ENCODE measurements around the gene HBG1.
"Not testable (repeated sequence)": the region's sequence is repeated elsewhere in the genome, so short reads cannot be mapped to it uniquely, and the experiment has no call there.

The HBG1 gene

DNA sequence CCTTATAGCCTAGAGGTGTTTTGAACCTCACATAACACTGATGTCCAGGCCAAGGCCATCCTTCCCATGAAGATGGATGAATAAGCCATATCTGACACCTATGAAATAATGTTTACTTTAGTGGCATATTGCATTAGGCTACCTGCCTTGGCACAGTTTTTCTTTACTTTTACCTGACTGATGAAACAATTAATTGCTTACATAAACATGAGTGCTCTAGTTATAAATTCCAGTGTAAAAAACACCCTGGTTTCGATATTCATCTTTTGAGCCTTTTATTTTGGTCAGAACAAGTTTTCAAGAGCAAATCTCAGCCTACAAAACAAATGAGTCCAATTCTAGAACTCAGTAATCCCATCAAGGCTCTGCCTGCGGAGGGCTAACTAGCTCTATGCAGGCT is 27.0 kb upstream of the HBG1 start:
- DNase-seq = no peak

- DNase-seq = no peak
These were observed 25.9 kb upstream of the HBG1 start for GRCh38 chr11:5275369-5276110.

DNA sequence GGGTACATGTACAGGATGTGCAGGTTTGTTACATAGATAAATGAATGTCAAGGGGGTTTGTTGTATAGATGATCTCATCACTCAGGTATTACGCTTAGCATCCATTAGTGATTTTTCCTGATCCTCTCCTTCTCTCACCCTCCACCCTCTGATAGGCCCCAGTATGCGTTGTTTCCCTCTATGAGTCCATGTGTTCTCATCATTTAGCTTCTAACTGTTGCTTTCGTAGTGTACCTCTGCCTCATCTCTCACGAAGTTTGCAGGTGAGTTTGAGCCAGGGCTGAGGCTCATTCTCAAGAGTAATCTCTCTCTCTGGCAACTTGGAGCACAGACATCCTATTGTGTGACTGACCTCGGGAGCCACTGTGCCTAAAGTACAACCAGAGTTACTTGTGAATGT is 24.7 kb upstream of the HBG1 start:
- DNase-seq = no peak

- DNase-seq = no peak
These were observed 22.8 kb upstream of the HBG1 start for GRCh38 chr11:5272395-5273017.

DNA sequence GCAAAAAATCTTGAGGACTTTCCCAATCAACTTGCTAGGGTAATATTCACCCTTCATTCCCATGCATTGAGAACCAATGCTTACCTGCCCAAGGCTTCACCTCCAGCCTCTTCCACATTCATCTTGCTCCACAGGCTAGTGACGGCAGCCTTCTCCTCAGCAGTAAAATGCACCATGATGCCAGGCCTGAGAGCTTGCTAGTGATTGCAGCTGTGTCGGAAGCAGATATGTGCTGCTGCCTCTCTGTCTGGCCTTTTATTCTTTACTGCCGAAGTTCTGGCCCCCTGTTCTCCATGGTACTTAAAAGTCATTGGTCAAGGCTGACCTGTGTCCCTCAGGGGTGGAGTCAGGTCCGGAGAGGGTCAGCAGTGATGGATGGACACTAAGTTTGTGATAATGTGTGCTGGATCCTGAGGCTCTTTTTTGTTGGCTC is 20.1 kb upstream of the HBG1 start, which contains the start of gene HBE1:
TSS of gene HBE1 (minus strand) at position 231 of the 433 bp plus-strand sequence. CDS start at position 176, 55 bp downstream.
- DNase-seq = no peak

DNA sequence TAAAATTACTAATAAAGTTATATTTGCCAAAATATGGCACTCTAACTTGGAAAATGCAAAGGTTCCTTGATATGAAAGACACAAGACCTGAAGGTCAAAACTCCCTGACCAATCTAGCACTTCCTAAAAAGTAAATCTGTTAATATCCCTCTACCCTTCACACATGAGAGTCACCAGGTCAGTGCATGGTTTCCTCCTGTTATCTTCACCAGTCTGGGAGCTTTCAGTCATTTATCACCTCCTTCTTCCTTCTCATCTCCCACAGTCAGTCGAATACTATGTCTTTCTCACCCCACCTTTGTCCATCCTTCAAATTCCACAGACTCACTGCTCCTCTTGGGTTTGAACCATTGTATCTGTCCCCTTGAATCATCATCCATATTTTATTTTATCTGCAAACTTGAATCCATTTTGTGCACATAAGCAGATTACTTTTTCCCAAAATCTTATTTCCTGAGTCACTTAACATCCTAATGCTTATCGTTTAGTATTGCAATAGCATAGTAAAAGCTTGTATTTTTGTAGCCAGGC is 17.4 kb upstream of the HBG1 start:
- DNase-seq = no peak

- no peak for DNase-seq
These were observed 17.0 kb upstream of the HBG1 start for GRCh38 chr11:5266609-5267008.

DNA sequence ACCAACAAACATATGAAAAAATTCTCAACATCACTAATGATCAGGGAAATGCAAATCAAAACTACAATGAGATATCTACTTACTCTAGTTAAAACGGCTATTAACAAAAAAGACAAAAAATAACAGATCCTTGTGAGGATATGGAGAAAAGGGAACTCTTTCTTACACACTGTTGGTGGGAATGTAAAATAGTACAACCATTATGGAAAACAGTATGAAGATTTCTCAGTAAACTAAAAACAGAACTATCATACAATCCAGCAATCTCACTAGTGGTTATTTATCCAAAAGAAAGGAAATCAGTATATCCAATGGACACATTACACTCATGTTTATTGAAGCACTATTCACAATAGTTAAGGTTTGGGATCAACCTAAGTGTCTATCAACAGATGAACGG is 16.2 kb upstream of the HBG1 start:
- DNase-seq = no peak

- DNase-seq = no peak
These were observed 9.0 kb upstream of the HBG1 start for GRCh38 chr11:5258543-5259262.

DNA sequence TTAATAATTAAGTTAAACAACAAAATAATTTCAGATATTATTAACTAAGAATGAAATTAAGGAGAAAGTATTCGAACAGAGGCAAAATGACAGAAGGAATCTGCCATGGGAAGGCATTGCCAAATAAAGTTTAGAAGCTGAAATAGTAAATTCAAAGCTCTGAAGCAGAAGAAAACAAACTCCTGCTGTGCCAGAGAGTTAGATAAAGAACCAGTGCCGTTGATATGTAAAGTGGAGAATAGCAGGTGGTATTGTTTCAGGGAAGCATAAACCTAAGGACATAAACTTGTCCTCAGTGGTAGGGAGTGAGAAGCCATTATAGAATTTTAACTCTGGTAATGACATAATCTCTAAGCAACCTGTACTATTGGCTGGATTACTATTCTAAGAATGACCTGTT is 7.6 kb upstream of the HBG1 start:
- no peak for DNase-seq

DNA sequence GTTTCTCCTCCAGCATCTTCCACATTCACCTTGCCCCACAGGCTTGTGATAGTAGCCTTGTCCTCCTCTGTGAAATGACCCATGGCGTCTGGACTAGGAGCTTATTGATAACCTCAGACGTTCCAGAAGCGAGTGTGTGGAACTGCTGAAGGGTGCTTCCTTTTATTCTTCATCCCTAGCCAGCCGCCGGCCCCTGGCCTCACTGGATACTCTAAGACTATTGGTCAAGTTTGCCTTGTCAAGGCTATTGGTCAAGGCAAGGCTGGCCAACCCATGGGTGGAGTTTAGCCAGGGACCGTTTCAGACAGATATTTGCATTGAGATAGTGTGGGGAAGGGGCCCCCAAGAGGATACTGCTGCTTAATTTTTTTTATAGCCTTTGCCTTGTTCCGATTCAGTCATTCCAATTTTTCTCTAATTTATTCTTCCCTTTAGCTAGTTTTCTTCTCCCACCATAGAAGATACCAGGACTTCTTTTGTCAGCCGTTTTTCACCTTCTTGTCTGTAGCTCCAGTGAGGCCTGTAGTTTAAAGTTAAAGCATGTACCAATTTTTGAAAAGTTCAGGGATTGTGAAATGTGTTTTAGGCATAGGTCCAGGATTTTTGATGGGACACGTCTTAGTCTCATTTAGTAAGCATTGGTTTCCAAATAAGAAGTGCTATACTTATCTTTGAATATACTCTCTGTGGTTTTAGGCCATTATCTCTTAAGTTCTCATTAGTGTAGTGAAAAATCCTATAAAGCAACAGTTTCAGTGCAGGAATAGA is 5.2 kb upstream of the HBG1 start, which contains the start of gene HBG2:
TSS of gene HBG2 (minus strand) at position 136 of the 768 bp plus-strand sequence. CDS start at position 83, 53 bp downstream.
- DNase-seq = not testable (repeated sequence)

GRCh38 chr11:5254023-5254422 is 4.4 kb upstream of the HBG1 start:
- not testable (repeated sequence) for DNase-seq

DNA sequence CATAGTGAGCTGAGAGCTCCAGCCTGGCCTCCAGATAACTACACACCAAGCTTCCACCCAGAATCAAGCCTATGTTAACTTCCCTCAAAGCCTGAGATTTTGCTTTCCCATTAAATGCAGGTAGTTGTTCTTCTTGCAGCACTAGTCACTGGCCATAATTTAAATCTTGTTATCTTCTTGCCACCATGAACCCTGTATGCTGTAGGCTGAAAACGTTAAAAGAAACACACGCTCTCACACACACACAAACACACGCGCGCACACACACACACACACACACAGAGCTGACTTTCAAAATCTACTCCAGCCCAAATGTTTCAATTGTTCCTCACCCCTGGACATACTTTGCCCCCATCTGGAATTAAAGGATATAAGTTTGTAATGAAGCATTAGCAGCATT is 3.8 kb upstream of the HBG1 start:
- not testable (repeated sequence) for DNase-seq

GRCh38 chr11:5252919-5253265 is 3.2 kb upstream of the HBG1 start:
- no peak for DNase-seq

GRCh38 chr11:5252192-5252918 is 2.7 kb upstream of the HBG1 start:
- DNase-seq = no peak

DNA sequence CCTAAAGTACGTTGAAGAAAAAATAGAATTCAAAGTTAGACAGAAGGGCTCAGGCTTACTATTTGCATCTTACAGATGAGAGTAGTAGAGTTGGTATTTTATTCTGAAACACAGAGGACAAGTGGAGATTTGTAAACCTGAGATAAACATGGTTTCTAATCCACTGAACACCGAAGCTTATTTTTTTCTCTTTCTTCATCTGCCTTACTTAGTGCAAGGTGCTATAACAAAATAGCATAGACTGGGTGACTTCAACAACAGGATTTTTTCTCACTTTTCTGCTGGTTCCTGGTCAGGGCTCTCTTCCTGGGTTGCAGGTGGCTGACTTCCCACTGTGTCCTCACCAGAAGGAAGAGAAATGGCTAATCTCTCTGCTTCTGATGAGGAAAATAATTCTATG is 2.1 kb upstream of the HBG1 start:
- DNase-seq = no peak

GRCh38 chr11:5250543-5251204 is 1.0 kb upstream of the HBG1 start:
- DNase-seq = no peak

DNA sequence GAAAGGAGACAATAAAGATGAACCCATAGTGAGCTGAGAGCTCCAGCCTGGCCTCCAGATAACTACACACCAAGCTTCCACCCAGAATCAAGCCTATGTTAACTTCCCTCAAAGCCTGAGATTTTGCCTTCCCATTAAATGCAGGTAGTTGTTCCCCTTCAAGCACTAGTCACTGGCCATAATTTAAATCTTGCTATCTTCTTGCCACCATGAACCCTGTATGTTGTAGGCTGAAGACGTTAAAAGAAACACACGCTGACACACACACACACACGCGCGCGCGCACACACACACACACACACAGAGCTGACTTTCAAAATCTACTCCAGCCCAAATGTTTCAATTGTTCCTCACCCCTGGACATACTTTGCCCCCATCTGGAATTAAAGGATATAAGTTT is 1.2 kb downstream of the HBG1 start:
- not testable (repeated sequence) for DNase-seq

- no peak for DNase-seq
These were observed 2.0 kb downstream of the HBG1 start for GRCh38 chr11:5247472-5248192.

DNA sequence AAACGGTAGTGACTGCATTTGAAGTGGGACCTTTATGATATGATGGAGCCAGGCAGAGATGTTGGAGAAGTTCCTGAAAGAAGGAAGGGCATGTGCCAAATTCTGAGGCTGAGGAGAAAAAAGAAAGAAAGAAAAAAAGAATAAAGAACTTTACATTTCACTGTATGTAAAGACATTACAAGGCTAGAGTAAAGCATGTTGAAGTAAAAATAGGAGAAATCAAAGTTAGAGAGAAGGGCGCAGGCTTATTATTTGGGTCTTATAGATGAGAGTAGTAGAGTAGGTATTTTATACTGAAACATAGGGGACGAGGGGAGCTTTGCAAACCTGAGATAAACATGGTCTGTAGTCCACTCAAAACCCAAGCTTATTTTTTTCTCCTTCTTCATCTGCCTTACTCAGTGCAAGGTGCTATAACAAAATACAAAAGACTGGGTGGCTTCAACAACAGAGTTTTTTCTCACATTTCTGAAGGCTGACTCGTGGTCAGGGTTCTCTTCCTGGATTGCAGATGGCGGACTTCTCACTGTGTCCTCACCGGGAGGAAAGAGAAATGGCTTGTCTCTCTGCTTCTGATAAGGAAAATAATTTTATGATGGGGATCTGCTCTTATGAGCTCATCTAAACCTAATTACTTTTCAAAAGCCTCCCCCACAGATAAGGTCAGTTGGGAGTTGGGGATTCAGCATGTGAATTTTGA is 2.7 kb downstream of the HBG1 start:
- no peak for DNase-seq
